PC-3 (cell line): ENCODE measurements around the gene ATP6V1F. TPM values are rescaled to one million over a fixed set of nuclear protein-coding genes. Genes with fewer than 3 reads are reported as not detected.
"Not testable (repeated sequence)": the region's sequence is repeated elsewhere in the genome, so short reads cannot be mapped to it uniquely, and the experiment has no call there.

ENCODE experiments used
- ATAC-seq: fragments of 200-7000 bp; cut with Tn5 transposase; 2 replicates; pipeline ENCODE4 v1.9.1; 2020; ENCODE audit warnings: mild to moderate bottlenecking, moderate library complexity
- BruUV-seq: library from RNA; stranded (reverse); fragments of 400-500 nt; replicated peaks from 2 replicates; lab custom pipeline; 2021; lab: Mats Ljungman, UMichigan
- CTCF ChIA-PET: fragments of 300-600 bp; sonication (Branson Sonifier 250); formaldehyde crosslinking; loops from one replicate; lab custom pipeline; 2022; ENCODE audit warnings: antibody characterized with exemption; lab: Charles Lee
- POLR2A ChIA-PET: fragments of 300-600 bp; sonication (Branson Sonifier 250); formaldehyde crosslinking; loops from one replicate; lab custom pipeline; 2022; ENCODE audit warnings: antibody characterized with exemption; ENCODE audit not compliant: unreplicated experiment; lab: Charles Lee
- DNase-seq: peaks from one replicate; pipeline ENCODE4 v3.0.0-alpha.2; 2015
- H2AFZ ChIP-seq: fragments of 300-600 bp; sonication (generic); 2 replicates; pipeline ENCODE4 v1.6.0; 2016; ENCODE audit warnings: antibody characterized with exemption, low read length
- H3F3A ChIP-seq: fragments of 300-600 bp; sonication (generic); one replicate; pipeline ENCODE4 v1.6.0; 2017; ENCODE audit warnings: antibody characterized with exemption, low read length, control low read depth, mild to moderate bottlenecking; ENCODE audit not compliant: unreplicated experiment
- H3K27ac ChIP-seq: fragments of 300-600 bp; sonication (generic); 2 replicates; pipeline ENCODE4 v1.5.1; 2016; ENCODE audit warnings: mild to moderate bottlenecking, low read length
- H3K27me3 ChIP-seq: fragments of 300-600 bp; sonication (generic); 2 replicates; pipeline ENCODE4 v1.6.1; 2016; ENCODE audit warnings: low read length, mixed read lengths
- H3K36me3 ChIP-seq: fragments of 300-600 bp; sonication (generic); 2 replicates; pipeline ENCODE4 v1.6.1; 2016; ENCODE audit warnings: low read depth, mixed run types, low read length, mixed read lengths
- H3K4me1 ChIP-seq: fragments of 300-600 bp; sonication (generic); 2 replicates; pipeline ENCODE4 v1.5.1; 2016; ENCODE audit warnings: low read length; ENCODE audit not compliant: insufficient read depth
- H3K4me2 ChIP-seq: fragments of 300-600 bp; sonication (generic); 2 replicates; pipeline ENCODE4 v1.6.0; 2016; ENCODE audit warnings: low read length
- H3K4me3 ChIP-seq: fragments of 300-600 bp; sonication (generic); 2 replicates; pipeline ENCODE4 v1.5.1; 2016; ENCODE audit warnings: mild to moderate bottlenecking, low read length, mixed read lengths
- H3K79me2 ChIP-seq: fragments of 300-600 bp; sonication (generic); 2 replicates; pipeline ENCODE4 v1.6.1; 2017; ENCODE audit warnings: low read length, mixed read lengths
- H3K9ac ChIP-seq: fragments of 300-600 bp; sonication (generic); 2 replicates; pipeline ENCODE4 v1.6.0; 2016; ENCODE audit warnings: mild to moderate bottlenecking, low read length
- H3K9me2 ChIP-seq: fragments of 300-600 bp; sonication (generic); replicated peaks from 2 replicates; pipeline ENCODE4 v1.6.1; 2016; ENCODE audit warnings: mixed run types, low read length, mixed read lengths
- H3K9me3 ChIP-seq: fragments of 300-600 bp; sonication (generic); 2 replicates; pipeline ENCODE4 v1.6.1; 2016; ENCODE audit warnings: low read length, mixed read lengths
- H4K20me1 ChIP-seq: fragments of 300-600 bp; sonication (generic); 2 replicates; pipeline ENCODE4 v1.6.1; 2016; ENCODE audit warnings: low read length, mixed read lengths
- CTCF ChIP-seq: fragments of 300-600 bp; sonication (generic); conservative IDR thresholded peaks from 2 replicates; pipeline ENCODE4 v1.5.1; 2017; ENCODE audit warnings: antibody characterized with exemption, low read depth, mild to moderate bottlenecking, low read length
- EZH2 ChIP-seq: fragments of 300-600 bp; sonication (generic); IDR thresholded peaks from one replicate; pipeline ENCODE4 v1.6.1; 2017; ENCODE audit warnings: antibody characterized with exemption, mild to moderate bottlenecking, low read length; ENCODE audit not compliant: unreplicated experiment
- EZH2phosphoT487 ChIP-seq: fragments of 300-600 bp; sonication (generic); IDR thresholded peaks from 2 replicates; pipeline ENCODE4 v1.6.1; 2018; ENCODE audit warnings: mild to moderate bottlenecking, antibody characterized with exemption, low read length, borderline replicate concordance
- intact Hi-C: fragments of 100-400 bp; cut with micrococcal nuclease; formaldehyde crosslinking; loops from 2 replicates; pipeline ENCODE4 v1.9.0; 2023
- total RNA-seq: library from RNA; depleted of rRNA; stranded (reverse); fragments of >200 nt; gene quantifications from 2 replicates; pipeline ENCODE4 v1.2.3, GENCODE V29; 2014

Gene ATP6V1F
- total RNA-seq, 1 experiment from 2014 or later: 131 TPM

GRCh38 chr7:128910569-128910945, 47.9 kb downstream of the ATP6V1F start, which contains the start of gene KCP:
Gene KCP, minus strand, starts transcription at chr7:128910709. Its CDS starts 33 bp downstream, at chr7:128910676.
- no peaks in the 10 kb centered on the region; the same call in 1 of the 2 replicates for H3K27me3 ChIP-seq
- no peaks in the 10 kb centered on the region for H3K4me1 ChIP-seq
- H4K20me1 ChIP-seq: no peaks in the 10 kb centered on the region
- no peaks in the 10 kb centered on the region for H3K9me2 ChIP-seq
- H3K36me3 ChIP-seq: no peaks in the 10 kb centered on the region
- ATAC-seq: no peak
- intact Hi-C loops: no loop called here
- H3K4me3 ChIP-seq: no peak within 1 kb of the TSS
- H2AFZ ChIP-seq: peak within 1 kb of the TSS; percentile 25; the same call in 1 of the 2 replicates
- no TSS peak for BruUV-seq
- H3K9ac ChIP-seq: no peak within 1 kb of the TSS
- CTCF ChIA-PET: no interaction called here
- POLR2A ChIA-PET: no interaction called here
- peak within 1 kb of the TSS; percentile 48; the same call in 1 of the 2 replicates for H3K4me2 ChIP-seq
- H3K79me2 ChIP-seq: no peaks in the 10 kb centered on the region
- no peaks in the 10 kb centered on the region for H3F3A ChIP-seq
- H3K27ac ChIP-seq: no peak within 1 kb of the TSS
- TF ChIP-seq EZH2phosphoT487 (no peak), CTCF (no peak)
- H3K9me3 ChIP-seq: no peaks in the 10 kb centered on the region
- DNase-seq: no peak

GRCh38 chr7:128911423-128912031, 48.9 kb downstream of the ATP6V1F start:
- Histone ChIP-seq H3K36me3 (no peaks in the 10 kb centered on the region), H3K27me3 (no peaks in the 10 kb centered on the region; the same call in 1 of the 2 replicates), H3F3A (no peaks in the 10 kb centered on the region), H3K9me3 (no peaks in the 10 kb centered on the region), H2AFZ (no peak overlapping the region), H3K9ac (no peak overlapping the region), H3K4me1 (no peaks in the 10 kb centered on the region), H3K4me2 (no peak overlapping the region), H3K79me2 (no peaks in the 10 kb centered on the region), H3K9me2 (no peaks in the 10 kb centered on the region), H3K4me3 (no peak overlapping the region), H4K20me1 (no peaks in the 10 kb centered on the region), H3K27ac (no peak overlapping the region)
- DNase-seq (no peak), ATAC-seq (no peak)
- ChIA-PET CTCF (no interaction called here), POLR2A (no interaction called here)
- TF ChIP-seq EZH2 (no peak), EZH2phosphoT487 (no peak), CTCF (no peak)
- no TSS peak for BruUV-seq
- intact Hi-C loops: no loop called here

GRCh38 chr7:128912281-128912680, 49.6 kb downstream of the ATP6V1F start:
- DNase-seq: no peak
- Histone ChIP-seq H3K9me3 (no peaks in the 10 kb centered on the region), H2AFZ (no peak overlapping the region), H3K27ac (no peak overlapping the region), H3K9ac (no peak overlapping the region), H3F3A (no peaks in the 10 kb centered on the region), H3K9me2 (no peaks in the 10 kb centered on the region), H3K4me3 (no peak overlapping the region), H3K4me2 (no peak overlapping the region), H3K4me1 (no peaks in the 10 kb centered on the region), H3K79me2 (no peaks in the 10 kb centered on the region), H3K27me3 (no peaks in the 10 kb centered on the region; the same call in 1 of the 2 replicates), H4K20me1 (no peaks in the 10 kb centered on the region), H3K36me3 (no peaks in the 10 kb centered on the region)
- no TSS peak for BruUV-seq
- CTCF ChIA-PET: no interaction called here
- no peak for ATAC-seq
- TF ChIP-seq CTCF (no peak), EZH2phosphoT487 (no peak)
- POLR2A ChIA-PET: no interaction called here
- intact Hi-C loops: no loop called here

- H3K79me2 ChIP-seq, BruUV-seq, intact Hi-C loops, H3K4me2 ChIP-seq, H3K27me3 ChIP-seq, H3K27ac ChIP-seq, H3F3A ChIP-seq, H4K20me1 ChIP-seq, H3K4me3 ChIP-seq, ATAC-seq, POLR2A ChIA-PET, H3K9me3 ChIP-seq, H3K4me1 ChIP-seq, H3K9me2 ChIP-seq, H3K36me3 ChIP-seq, H3K9ac ChIP-seq, CTCF ChIA-PET, DNase-seq, H2AFZ ChIP-seq: not testable (repeated sequence)
Observed at GRCh38 chr7:128912709-128913495, 50.2 kb downstream of the ATP6V1F start.
